Calu3 (cell line): ENCODE data around the gene SNRNP27. TPM values are rescaled to one million over a fixed set of nuclear protein-coding genes. Genes with fewer than 3 reads are reported as not detected.
"Not testable (repeated sequence)": the region's sequence is repeated elsewhere in the genome, so short reads cannot be mapped to it uniquely, and the experiment has no call there.

ENCODE experiments used
- BruUV-seq: library from RNA; stranded (reverse); fragments of 400-500 nt; replicated peaks from 2 replicates; lab custom pipeline; 2021; lab: Mats Ljungman, UMichigan
- CTCF ChIA-PET: fragments of 300-600 bp; sonication (Branson Sonifier 250); formaldehyde crosslinking; loops from one replicate; lab custom pipeline; 2022; ENCODE audit warnings: antibody characterized with exemption; lab: Charles Lee
- DNase-seq: peaks from one replicate; pipeline ENCODE4 v3.0.0; 2022
- H3K27ac Mint-ChIP-seq: one replicate; pipeline ENCODE4 v1.8.0; 2022; ENCODE audit warnings: mixed read lengths; ENCODE audit not compliant: unreplicated experiment
- H3K27me3 Mint-ChIP-seq: one replicate; pipeline ENCODE4 v1.8.0; 2022; ENCODE audit warnings: mixed read lengths; ENCODE audit not compliant: unreplicated experiment
- H3K36me3 Mint-ChIP-seq: one replicate; pipeline ENCODE4 v1.8.0; 2022; ENCODE audit warnings: mild to moderate bottlenecking, moderate library complexity, mixed read lengths; ENCODE audit not compliant: insufficient read depth, unreplicated experiment
- H3K4me1 Mint-ChIP-seq: one replicate; pipeline ENCODE4 v1.8.0; 2022; ENCODE audit warnings: mild to moderate bottlenecking, low read depth, mixed read lengths; ENCODE audit not compliant: unreplicated experiment
- H3K4me3 Mint-ChIP-seq: one replicate; pipeline ENCODE4 v1.8.0; 2022; ENCODE audit warnings: mild to moderate bottlenecking, low read depth, moderate library complexity, mixed read lengths; ENCODE audit not compliant: unreplicated experiment
- H3K9me3 Mint-ChIP-seq: one replicate; pipeline ENCODE4 v1.8.0; 2022; ENCODE audit warnings: low read depth, mixed read lengths; ENCODE audit not compliant: unreplicated experiment
- intact Hi-C: fragments of 100-400 bp; cut with micrococcal nuclease; formaldehyde crosslinking; loops from one replicate; pipeline ENCODE4 v1.10.0; 2022; ENCODE audit not compliant: unreplicated experiment
- total RNA-seq: library from RNA; stranded (reverse); gene quantifications from 2 replicates; pipeline ENCODE4 v1.2.3, GENCODE V29; 2022
- TF ChIP-seq, protein P1 (sequence below): fragments of 200-600 bp; IDR thresholded peaks from one replicate; pipeline ENCODE4 v1.8.0; 2022; ENCODE audit warnings: antibody characterized with exemption; ENCODE audit not compliant: unreplicated experiment

Gene SNRNP27
- total RNA-seq, 1 experiment from 2014 or later, result 36.3 TPM

DNA sequence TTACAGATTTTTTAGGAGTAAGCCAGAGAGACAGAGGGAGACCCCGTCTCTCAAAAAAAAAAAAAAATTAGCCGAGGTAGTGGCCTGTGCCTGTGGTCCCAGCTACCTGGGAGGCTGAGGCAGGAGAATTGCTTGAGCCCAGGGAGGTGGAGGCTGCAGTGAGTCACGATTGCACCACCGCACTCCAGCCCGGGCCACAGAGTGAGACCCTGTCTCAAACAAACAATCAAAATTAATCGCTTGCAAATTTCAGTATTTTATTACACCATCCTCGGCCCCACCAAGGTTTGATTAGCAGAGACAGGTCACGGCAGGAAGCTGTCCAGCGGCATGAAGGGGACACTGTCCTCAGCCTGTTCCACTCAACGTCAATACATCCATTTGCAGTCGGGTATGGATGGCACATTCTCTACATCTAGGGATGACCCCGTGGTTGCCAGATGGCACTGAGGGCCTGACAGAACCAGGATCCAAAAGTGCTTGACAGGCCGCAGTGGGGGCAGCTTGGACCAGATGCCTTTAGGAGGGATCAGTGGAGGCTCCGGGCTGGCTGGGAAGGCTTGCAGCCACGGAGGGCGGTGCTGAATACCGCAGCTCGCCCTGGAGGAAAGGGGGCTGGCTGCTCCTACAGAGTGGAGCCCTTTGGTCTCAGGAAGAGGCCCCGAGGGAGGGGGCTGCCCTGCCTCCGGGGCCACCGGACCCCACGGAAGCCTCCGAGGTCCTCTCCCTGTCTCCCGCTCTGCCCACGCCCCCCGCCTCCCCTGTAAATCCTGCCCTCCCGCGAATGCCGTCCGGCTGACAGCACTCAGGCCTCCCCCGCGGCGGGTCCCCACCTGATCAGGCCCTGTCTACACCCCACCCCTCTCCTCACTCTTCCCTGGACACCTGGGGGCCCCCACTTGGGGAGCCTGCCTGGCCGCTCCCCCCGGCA, 54.5 kb downstream of the SNRNP27 start:
- H3K4me1 Mint-ChIP-seq, result peaks cover 28% of the 10 kb centered on the region
- CTCF ChIA-PET, result interaction anchor here (0.5 kb wide), 1 partner anchor 317 kb away, joined by 4 read pairs; no protein-coding TSS in a partner anchor
- no TSS peak for BruUV-seq
- H3K4me3 Mint-ChIP-seq, result no peak overlapping the region
- no peaks in the 10 kb centered on the region for H3K9me3 Mint-ChIP-seq
- no peak overlapping the region for H3K27ac Mint-ChIP-seq
- H3K27me3 Mint-ChIP-seq, result no peaks in the 10 kb centered on the region
- peaks cover 6% of the 10 kb centered on the region for H3K36me3 Mint-ChIP-seq
- intact Hi-C loops, result no loop called here
- TF ChIP-seq, protein P1, sequence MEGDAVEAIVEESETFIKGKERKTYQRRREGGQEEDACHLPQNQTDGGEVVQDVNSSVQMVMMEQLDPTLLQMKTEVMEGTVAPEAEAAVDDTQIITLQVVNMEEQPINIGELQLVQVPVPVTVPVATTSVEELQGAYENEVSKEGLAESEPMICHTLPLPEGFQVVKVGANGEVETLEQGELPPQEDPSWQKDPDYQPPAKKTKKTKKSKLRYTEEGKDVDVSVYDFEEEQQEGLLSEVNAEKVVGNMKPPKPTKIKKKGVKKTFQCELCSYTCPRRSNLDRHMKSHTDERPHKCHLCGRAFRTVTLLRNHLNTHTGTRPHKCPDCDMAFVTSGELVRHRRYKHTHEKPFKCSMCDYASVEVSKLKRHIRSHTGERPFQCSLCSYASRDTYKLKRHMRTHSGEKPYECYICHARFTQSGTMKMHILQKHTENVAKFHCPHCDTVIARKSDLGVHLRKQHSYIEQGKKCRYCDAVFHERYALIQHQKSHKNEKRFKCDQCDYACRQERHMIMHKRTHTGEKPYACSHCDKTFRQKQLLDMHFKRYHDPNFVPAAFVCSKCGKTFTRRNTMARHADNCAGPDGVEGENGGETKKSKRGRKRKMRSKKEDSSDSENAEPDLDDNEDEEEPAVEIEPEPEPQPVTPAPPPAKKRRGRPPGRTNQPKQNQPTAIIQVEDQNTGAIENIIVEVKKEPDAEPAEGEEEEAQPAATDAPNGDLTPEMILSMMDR, result no peak
- no peak for DNase-seq

DNA sequence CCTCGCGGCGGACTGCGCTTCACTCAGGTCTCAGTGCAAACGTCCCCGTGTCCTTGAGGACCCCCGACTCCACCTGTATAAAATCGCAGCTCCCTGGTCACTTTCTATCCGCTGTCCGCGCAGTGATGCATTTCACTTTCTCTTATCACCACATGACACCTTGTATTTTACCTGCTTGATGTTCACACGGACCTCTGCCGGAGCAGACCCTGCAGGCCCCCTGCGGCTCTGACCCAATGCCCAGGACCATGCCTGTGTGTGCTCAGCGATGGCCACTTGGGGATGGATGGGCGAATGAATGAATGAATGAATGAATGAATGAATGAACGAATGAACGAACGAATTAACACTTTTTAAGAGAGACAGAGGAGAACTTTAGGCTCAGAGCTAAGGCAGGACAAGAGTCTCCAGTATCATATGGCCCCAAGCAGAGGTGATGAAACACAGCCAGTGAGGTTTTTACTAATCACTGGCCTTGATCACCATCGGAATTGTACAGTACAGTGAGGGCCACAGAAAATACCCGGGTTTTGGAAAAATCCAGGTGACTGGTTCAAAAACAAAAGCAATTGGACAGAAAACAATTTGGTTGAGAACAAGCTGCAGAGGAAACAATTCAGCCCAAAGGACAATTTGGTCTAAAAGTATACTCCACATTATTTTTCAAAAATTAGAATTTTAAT, 55.3 kb downstream of the SNRNP27 start:
- Mint-ChIP-seq H3K36me3 (peaks cover 4% of the 10 kb centered on the region), H3K4me1 (peaks cover 28% of the 10 kb centered on the region), H3K4me3 (no peak overlapping the region), H3K27ac (no peak overlapping the region), H3K27me3 (no peaks in the 10 kb centered on the region), H3K9me3 (no peaks in the 10 kb centered on the region)
- intact Hi-C loops, result no loop called here
- CTCF ChIA-PET, result no interaction called here
- no peak for DNase-seq
- BruUV-seq, result no TSS peak
- TF ChIP-seq, protein P1, result no peak

DNA sequence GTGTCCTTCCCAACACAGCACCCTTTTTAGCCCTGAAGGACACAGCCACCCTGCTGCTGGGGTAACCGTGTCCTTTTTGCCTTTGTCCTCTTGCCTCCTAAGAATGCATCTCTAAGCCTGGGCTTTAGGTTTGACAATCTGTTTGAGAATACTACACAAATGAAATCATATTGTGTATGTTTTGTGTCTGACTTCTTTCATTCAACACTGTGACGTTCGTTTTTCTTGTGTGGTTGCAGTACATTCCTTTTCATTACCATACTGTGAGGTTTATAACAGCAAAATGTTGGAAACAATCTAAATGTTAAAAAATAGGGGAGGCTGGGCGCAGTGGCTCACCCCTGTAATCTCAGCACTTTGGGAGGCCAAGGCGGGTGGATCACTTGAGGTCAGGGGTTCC, 56.5 kb downstream of the SNRNP27 start:
- H3K4me3 Mint-ChIP-seq, result no peak overlapping the region
- H3K36me3 Mint-ChIP-seq, result no peaks in the 10 kb centered on the region
- intact Hi-C loops, result no loop called here
- H3K9me3 Mint-ChIP-seq, result no peaks in the 10 kb centered on the region
- peaks cover 38% of the 10 kb centered on the region for H3K4me1 Mint-ChIP-seq
- CTCF ChIA-PET, result no interaction called here
- TF ChIP-seq, protein P1, result no peak
- DNase-seq, result no peak
- no peak overlapping the region for H3K27ac Mint-ChIP-seq
- BruUV-seq, result no TSS peak
- peaks cover 4% of the 10 kb centered on the region for H3K27me3 Mint-ChIP-seq

DNA sequence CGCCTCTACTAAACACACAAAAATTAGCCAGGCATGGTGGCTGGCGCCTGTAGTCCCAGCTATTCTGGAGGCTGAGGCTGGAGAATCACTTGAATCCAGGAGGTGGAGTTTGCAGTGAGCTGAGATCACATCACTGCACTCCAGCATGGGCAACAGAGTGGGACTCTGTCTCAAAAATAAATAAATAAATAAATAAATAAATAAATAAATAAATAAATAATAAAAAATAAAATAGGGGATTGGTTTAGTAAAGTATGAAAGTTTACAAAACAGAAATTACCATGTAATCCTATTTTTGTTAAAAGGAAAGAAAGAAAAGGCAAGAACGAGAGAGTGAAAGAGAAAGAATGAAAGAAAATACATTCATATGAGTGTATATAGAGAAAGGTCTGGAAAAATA, 56.9 kb downstream of the SNRNP27 start:
- BruUV-seq, H3K27me3 Mint-ChIP-seq, H3K9me3 Mint-ChIP-seq, DNase-seq, intact Hi-C loops, H3K36me3 Mint-ChIP-seq, H3K4me3 Mint-ChIP-seq, H3K27ac Mint-ChIP-seq: not testable (repeated sequence)
- CTCF ChIA-PET, result interaction anchor here (0.6 kb wide), 1 partner anchor 30 kb away, joined by 3 read pairs; no protein-coding TSS in a partner anchor
- peaks cover 34% of the 10 kb centered on the region for H3K4me1 Mint-ChIP-seq
